SJCRH30 (cell line): ENCODE data around the gene AKR7A2. TPM values are rescaled to one million over a fixed set of nuclear protein-coding genes. Genes with fewer than 3 reads are reported as not detected.

Experiments
- DNase-seq, 2 experiments: peaks; one replicate each; pipeline ENCODE4 v3.0.0-alpha.2; 2015 to 2020
- H3K27ac ChIP-seq: fragments of 250-450 bp; sonication (Bioruptor Pico); 2 replicates; pipeline ENCODE4 v1.5.1; 2020; ENCODE audit warnings: mild to moderate bottlenecking, moderate library complexity
- H3K27me3 ChIP-seq: fragments of 250-450 bp; sonication (Bioruptor Pico); 2 replicates; pipeline ENCODE4 v1.5.1; 2020; ENCODE audit warnings: mild to moderate bottlenecking, moderate library complexity
- H3K36me3 ChIP-seq: fragments of 250-450 bp; sonication (Bioruptor Pico); 2 replicates; pipeline ENCODE4 v1.5.1; 2020; ENCODE audit warnings: mild to moderate bottlenecking, moderate library complexity
- H3K4me1 ChIP-seq: fragments of 250-450 bp; sonication (Bioruptor Pico); 2 replicates; pipeline ENCODE4 v1.5.1; 2020; ENCODE audit warnings: mild to moderate bottlenecking, moderate library complexity
- H3K4me3 ChIP-seq: fragments of 250-450 bp; sonication (Bioruptor Pico); 2 replicates; pipeline ENCODE4 v1.5.1; 2020; ENCODE audit warnings: mild to moderate bottlenecking, moderate library complexity
- H3K9me3 ChIP-seq: fragments of 250-450 bp; sonication (Bioruptor Pico); replicated peaks from 2 replicates; pipeline ENCODE4 v1.5.1; 2020; ENCODE audit warnings: mild to moderate bottlenecking, moderate library complexity
- total RNA-seq: library from RNA; depleted of rRNA; stranded (reverse); fragments of >200 nt; shearing (Covaris generic); gene quantifications from 2 replicates; pipeline ENCODE4 v1.2.3, GENCODE V29; 2014

The AKR7A2 gene
- total RNA-seq, 1 experiment from 2014 or later = 64.0 TPM

DNA sequence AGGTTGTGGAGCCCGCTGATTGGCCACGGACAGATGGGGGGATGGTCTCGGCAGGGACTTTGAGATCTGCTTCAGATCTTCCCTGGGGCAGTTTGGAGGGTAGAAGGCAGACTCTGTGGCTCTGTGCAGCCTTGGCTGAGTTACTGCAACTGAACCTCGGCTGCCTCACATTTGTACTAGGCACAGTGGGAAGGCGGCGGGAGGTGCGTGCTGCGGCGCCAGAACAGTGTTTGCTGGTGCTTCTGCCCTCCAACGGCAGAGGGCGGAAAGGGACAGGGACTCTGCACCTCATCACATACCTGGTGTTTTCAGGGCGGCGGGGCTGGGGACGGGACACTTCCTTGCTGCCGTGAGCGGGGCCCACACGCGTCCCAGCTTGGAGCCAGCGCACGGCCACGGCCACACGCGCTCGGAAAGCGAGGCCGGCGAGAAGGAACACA is 26.4 kb upstream of the AKR7A2 start:
- H3K36me3 ChIP-seq = peaks cover 5% of the 10 kb centered on the region; the same call in 1 of the 2 replicates
- no peak overlapping the region for H3K27ac ChIP-seq
- H3K27me3 ChIP-seq = no peaks in the 10 kb centered on the region
- H3K9me3 ChIP-seq = no peaks in the 10 kb centered on the region
- no peak for DNase-seq
- H3K4me1 ChIP-seq = no peaks in the 10 kb centered on the region
- H3K4me3 ChIP-seq = no peak overlapping the region

GRCh38 chr1:19337289-19337688 is 25.3 kb upstream of the AKR7A2 start:
- Histone ChIP-seq H3K36me3 (peaks cover 5% of the 10 kb centered on the region; the same call in 1 of the 2 replicates), H3K4me3 (no peak overlapping the region), H3K4me1 (no peaks in the 10 kb centered on the region), H3K9me3 (no peaks in the 10 kb centered on the region), H3K27me3 (no peaks in the 10 kb centered on the region), H3K27ac (no peak overlapping the region)
- no peak for DNase-seq

DNA sequence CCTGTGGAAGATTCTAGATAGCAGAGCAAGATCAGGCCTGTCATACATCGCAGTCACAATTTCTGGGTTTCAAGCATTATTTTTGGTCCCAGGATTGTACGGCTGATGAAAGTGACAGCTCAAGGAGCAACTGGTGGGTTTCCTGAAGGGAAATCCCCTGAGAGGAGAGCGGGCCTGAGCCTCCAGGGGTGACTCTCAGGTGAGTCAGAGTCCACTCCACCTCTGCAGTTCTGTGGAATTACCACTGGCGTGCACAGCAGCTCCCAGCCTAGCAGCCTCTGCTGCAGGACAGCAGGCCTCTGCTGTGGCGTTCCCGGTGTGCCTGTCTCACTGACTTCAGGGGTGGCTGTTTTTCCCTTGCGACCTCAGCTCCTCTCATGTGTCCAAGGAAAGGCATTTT is 24.6 kb upstream of the AKR7A2 start:
- Histone ChIP-seq H3K27ac (no peak overlapping the region), H3K27me3 (no peaks in the 10 kb centered on the region), H3K36me3 (peaks cover 5% of the 10 kb centered on the region; the same call in 1 of the 2 replicates), H3K4me1 (no peaks in the 10 kb centered on the region), H3K9me3 (no peaks in the 10 kb centered on the region), H3K4me3 (no peak overlapping the region)
- DNase-seq = no peak

DNA sequence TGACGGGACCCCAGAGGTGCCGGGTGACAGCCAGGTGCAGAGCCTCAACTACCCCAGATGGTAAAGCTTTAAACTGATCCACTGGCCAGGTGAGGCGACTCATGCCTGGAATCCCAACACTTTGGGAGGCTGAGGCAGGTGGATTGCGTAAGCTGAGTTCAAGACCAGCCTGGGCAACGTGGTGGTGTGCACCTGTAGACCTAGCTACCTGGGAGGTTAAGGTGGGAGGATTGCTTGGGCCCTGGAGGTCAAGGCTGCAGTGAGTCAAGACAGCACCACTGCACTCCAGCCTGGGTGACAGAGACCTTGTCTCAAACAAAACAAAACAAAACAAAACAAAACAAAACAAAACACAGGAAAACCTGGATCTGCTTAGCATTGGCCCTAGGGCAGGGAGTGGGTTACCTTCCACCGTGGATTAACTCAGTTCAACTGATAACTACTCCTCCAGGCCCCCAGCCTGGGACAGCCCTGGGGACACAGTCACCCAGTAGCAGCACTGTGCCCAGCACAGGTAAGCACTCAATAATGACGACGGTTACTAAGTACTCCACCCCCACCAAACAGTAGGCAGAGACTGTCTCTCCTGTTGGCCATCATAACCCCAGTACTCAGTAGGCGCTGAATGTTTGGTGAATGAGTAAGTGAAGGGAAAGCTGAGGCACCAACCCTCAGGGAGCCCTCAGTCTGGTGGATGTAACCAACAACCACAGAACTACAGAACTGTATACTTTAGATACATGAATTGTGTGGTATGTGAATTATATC is 21.8 kb upstream of the AKR7A2 start:
- Histone ChIP-seq H3K36me3 (peaks cover 4% of the 10 kb centered on the region), H3K4me1 (no peaks in the 10 kb centered on the region), H3K27me3 (no peaks in the 10 kb centered on the region), H3K27ac (no peak overlapping the region), H3K9me3 (no peaks in the 10 kb centered on the region), H3K4me3 (no peak overlapping the region)
- DNase-seq = no peak

DNA sequence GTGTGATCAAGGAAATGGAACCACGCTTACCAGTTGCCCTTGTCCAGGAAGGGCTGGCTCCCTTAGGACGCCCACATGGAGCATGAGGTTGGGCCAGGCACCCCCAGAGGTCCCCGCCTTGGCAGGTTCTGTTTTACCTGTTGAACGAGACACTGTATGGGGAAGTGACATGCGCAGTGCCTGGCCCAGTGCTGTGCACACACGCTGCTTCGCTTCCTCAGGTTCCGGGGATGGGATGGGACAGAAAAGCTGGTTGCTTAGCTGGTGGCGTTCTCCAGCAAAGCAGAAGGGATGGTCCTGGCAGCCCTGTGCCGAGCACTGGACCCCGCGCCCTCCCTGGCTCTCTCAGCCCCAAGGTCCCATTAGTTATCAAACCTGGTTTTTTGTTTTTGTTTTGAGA is 20.9 kb upstream of the AKR7A2 start:
- Histone ChIP-seq H3K36me3 (peaks cover 8% of the 10 kb centered on the region), H3K9me3 (no peaks in the 10 kb centered on the region), H3K27me3 (no peaks in the 10 kb centered on the region), H3K4me1 (no peaks in the 10 kb centered on the region), H3K4me3 (no peak overlapping the region), H3K27ac (no peak overlapping the region)
- DNase-seq = no peak

DNA sequence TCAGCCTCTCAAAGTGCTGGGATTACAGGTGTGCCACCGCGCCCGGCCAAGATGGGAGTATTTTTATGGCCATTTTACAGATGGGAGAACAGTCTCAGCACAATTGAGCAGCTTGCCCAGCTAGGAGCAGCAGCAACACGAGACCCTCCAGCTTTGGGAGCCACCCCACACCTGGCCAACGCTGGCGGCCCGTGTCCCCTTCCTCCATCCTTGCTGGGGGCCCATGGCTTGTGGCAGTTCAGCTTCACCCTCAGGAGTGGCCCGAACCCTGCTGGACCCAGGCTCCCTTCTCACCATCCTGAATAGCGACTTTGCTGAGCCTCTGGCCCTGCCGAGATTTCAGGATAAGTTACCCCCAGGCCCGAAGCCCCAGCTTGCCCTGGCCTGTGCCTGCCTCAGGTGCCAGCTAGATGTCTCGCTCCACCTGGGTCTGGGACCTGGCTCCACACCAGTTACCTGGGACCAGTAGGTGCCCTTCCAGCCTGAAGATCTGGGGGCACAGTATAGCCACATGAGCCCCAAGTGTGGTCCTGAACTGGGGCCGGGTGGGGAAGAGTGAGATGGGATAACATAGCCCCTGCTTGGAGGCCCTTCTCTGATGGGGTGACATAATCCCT is 19.4 kb upstream of the AKR7A2 start:
- Histone ChIP-seq H3K27ac (no peak overlapping the region), H3K27me3 (no peaks in the 10 kb centered on the region), H3K36me3 (peaks cover 12% of the 10 kb centered on the region), H3K4me1 (no peaks in the 10 kb centered on the region), H3K9me3 (no peaks in the 10 kb centered on the region), H3K4me3 (no peak overlapping the region)
- DNase-seq = no peak

DNA sequence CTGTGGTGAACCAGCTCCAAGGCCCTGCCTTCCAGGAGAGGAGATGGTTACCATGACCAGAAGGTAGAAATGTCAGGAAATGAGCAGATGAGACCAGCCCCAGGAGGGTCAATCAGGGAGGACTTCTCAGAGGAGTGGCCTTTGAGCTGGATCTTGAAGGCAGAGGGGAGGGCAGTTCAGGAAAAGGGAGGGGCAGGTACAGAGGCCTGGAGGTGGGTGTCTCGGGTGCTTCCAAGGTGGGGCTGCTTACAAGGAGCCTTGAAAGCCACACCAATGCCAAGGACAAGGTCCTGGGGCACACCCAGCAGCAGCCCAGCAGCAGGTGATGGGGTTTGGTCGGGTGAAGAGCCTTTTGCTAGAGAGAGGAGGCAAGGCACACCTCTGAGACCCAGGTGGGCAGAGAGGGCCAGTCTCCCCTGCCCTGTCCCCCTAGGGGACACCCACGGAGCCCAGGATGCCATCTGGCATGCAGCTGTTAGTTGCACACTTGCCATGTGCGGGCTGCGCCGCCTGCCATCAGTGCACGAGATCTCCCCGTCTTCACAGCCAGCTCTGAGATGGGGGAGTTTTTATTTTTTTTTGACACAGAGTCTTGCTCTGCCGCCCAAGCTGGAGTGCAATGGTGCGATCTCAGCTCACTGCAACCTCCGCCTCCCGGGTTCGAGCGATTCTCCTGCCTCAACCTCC is 18.6 kb upstream of the AKR7A2 start:
- H3K4me3 ChIP-seq = no peak overlapping the region
- H3K4me1 ChIP-seq = no peaks in the 10 kb centered on the region

DNA sequence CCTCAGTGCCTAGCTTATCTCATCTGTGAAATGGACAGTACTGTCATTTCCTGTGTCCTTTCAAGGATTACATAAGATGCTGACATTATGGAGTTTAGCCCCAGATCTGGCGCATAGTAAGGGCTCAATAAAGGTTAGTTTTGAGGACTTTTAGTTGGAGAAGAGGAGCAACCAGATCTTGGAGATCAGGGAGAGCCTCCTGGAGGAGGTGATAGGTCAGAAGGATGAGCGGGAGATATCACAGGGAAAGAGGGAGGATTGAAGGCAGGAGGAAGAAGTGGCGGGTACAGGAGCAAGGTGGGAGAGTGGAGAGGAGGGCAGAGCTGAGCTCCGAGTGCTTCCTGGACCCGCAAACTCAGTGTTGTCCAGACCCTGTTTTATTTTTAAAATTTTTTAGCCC is 17.7 kb upstream of the AKR7A2 start:
- no peaks in the 10 kb centered on the region for H3K4me1 ChIP-seq
- H3K9me3 ChIP-seq = no peaks in the 10 kb centered on the region
- no peak overlapping the region for H3K27ac ChIP-seq
- DNase-seq = no peak
- H3K27me3 ChIP-seq = no peaks in the 10 kb centered on the region
- no peak overlapping the region for H3K4me3 ChIP-seq
- H3K36me3 ChIP-seq = peaks cover 23% of the 10 kb centered on the region

More for the DNA sequence above, 18.6 kb upstream of the AKR7A2 start:
- Histone ChIP-seq H3K9me3 (no peaks in the 10 kb centered on the region), H3K27me3 (no peaks in the 10 kb centered on the region), H3K36me3 (peaks cover 16% of the 10 kb centered on the region), H3K27ac (no peak overlapping the region)
- DNase-seq = no peak

- no peak overlapping the region for H3K4me3 ChIP-seq
- no peaks in the 10 kb centered on the region for H3K4me1 ChIP-seq
- no peak overlapping the region for H3K27ac ChIP-seq
- peaks cover 28% of the 10 kb centered on the region for H3K36me3 ChIP-seq
- no peaks in the 10 kb centered on the region for H3K27me3 ChIP-seq
- no peaks in the 10 kb centered on the region for H3K9me3 ChIP-seq
- DNase-seq = no peak
Measured at GRCh38 chr1:19329188-19329587, 17.2 kb upstream of the AKR7A2 start.

DNA sequence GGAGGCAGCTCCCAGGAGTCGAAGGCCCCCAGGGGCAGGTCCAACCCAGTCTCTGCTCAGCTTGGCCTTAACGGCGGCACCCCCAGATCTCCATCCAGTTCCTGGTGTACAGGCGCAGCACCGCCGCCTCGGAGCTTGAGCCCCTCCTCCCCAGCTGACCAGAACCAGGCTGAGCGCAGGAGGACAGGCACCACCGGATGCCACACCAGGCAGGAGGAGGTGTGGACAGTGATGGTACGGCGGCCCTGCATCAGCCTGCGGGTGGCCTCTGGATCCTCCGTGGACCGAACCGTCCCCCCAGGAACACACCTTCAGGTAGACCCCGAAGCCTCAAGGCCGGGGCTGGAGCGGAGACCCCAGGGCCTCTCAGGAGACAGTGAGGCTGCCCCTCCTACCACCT is 16.5 kb upstream of the AKR7A2 start:
- H3K27ac ChIP-seq = no peak overlapping the region
- H3K27me3 ChIP-seq = no peaks in the 10 kb centered on the region
- H3K4me1 ChIP-seq = no peaks in the 10 kb centered on the region
- H3K9me3 ChIP-seq = no peaks in the 10 kb centered on the region
- no peak for DNase-seq
- H3K4me3 ChIP-seq = no peak overlapping the region
- H3K36me3 ChIP-seq = peaks cover 30% of the 10 kb centered on the region

DNA sequence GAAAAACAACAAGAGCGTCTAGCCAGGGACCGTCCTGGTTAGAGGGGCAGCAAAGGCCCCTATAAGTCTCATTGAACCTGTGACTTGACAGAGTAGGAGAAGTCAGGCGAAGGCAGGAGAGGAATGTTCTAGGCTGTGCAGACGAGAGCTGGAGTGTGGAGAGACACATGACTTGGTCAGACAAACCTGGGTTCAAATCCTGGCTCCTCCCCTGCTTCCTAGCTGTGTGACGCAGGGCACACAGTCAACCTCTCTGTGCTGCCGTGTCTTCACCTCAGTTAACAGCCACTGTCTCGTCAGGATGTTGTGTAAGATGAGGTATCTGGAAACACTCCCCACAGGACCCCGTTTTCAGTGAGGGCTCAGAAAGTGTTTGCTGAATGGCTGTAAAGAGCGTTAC is 15.8 kb upstream of the AKR7A2 start:
- no peak overlapping the region for H3K27ac ChIP-seq
- peaks cover 30% of the 10 kb centered on the region for H3K36me3 ChIP-seq
- no peaks in the 10 kb centered on the region for H3K27me3 ChIP-seq
- H3K4me1 ChIP-seq = no peaks in the 10 kb centered on the region
- no peak overlapping the region for H3K4me3 ChIP-seq
- no peak for DNase-seq
- H3K9me3 ChIP-seq = no peaks in the 10 kb centered on the region

- no peak for DNase-seq
Measured at GRCh38 chr1:19327301-19327700, 15.4 kb upstream of the AKR7A2 start.

DNA sequence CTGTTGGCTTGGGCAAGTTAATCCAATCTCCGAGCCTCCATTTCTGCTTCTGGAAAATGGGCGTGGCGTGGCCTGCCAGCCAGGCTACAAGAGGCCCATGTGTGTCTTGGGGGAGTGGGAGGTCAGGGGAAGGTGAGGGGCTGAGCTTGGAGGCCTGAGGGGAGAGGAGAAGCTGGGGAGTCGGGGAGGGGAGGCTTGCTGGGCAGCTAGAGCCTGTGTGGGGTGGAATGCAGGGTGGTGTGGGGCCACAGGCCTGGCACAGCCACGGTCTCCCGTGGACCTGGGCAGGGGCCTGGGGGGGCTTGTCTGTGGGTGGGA is 14.8 kb upstream of the AKR7A2 start:
- Histone ChIP-seq H3K9me3 (no peaks in the 10 kb centered on the region), H3K4me3 (no peak overlapping the region), H3K27me3 (no peaks in the 10 kb centered on the region), H3K4me1 (no peaks in the 10 kb centered on the region), H3K36me3 (peaks cover 30% of the 10 kb centered on the region), H3K27ac (no peak overlapping the region)
- no peak for DNase-seq

More at GRCh38 chr1:19327301-19327700, 15.4 kb upstream of the AKR7A2 start:
- Histone ChIP-seq H3K36me3 (peaks cover 30% of the 10 kb centered on the region), H3K27ac (no peak overlapping the region), H3K9me3 (no peaks in the 10 kb centered on the region), H3K4me3 (no peak overlapping the region), H3K4me1 (no peaks in the 10 kb centered on the region), H3K27me3 (no peaks in the 10 kb centered on the region)

GRCh38 chr1:19325958-19326747 is 14.2 kb upstream of the AKR7A2 start:
- H3K4me3 ChIP-seq = no peak overlapping the region
- H3K36me3 ChIP-seq = peaks cover 30% of the 10 kb centered on the region

More at GRCh38 chr1:19325958-19326747, 14.2 kb upstream of the AKR7A2 start:
- H3K27me3 ChIP-seq = no peaks in the 10 kb centered on the region
- no peaks in the 10 kb centered on the region for H3K4me1 ChIP-seq
- H3K9me3 ChIP-seq = no peaks in the 10 kb centered on the region
- H3K27ac ChIP-seq = no peak overlapping the region
- no peak for DNase-seq
